SK-N-MC (cell line): ENCODE results near the gene POU2F3.

Experiments used
- DNase-seq: peaks from one replicate; pipeline ENCODE4 v3.0.0-alpha.2; 2011; ENCODE audit warnings: low read depth, low spot score
- H3K27ac ChIP-seq: fragments of 200-600 bp; sonication (generic); 2 replicates; pipeline ENCODE4 v1.5.1; 2016; ENCODE audit warnings: mixed run types
- H3K36me3 ChIP-seq: fragments of 200-600 bp; sonication (generic); 2 replicates; pipeline ENCODE4 v1.6.1; 2017; ENCODE audit warnings: antibody characterized with exemption, low read length, mixed read lengths; ENCODE audit not compliant: insufficient read depth
- H3K4me3 ChIP-seq: fragments of 200-600 bp; sonication (generic); 2 replicates; pipeline ENCODE4 v1.5.1; 2016
- H3K9ac ChIP-seq: fragments of 200-600 bp; sonication (generic); 2 replicates; pipeline ENCODE4 v1.8.0; 2017; ENCODE audit warnings: mixed run types, mixed read lengths; ENCODE audit not compliant: insufficient read length
- H3K9me3 ChIP-seq: fragments of 200-600 bp; sonication (generic); 2 replicates; pipeline ENCODE4 v1.6.1; 2017; ENCODE audit warnings: low read depth, mild to moderate bottlenecking, antibody characterized with exemption, low read length, moderate library complexity, mixed read lengths
- EZH2 ChIP-seq: fragments of 200-600 bp; sonication (generic); IDR thresholded peaks from one replicate; pipeline ENCODE4 v1.6.1; 2017; ENCODE audit warnings: antibody characterized with exemption
- FOXP2 ChIP-seq: optimal IDR thresholded peaks from 2 replicates; pipeline ENCODE3; 2011; ENCODE audit warnings: mild to moderate bottlenecking, moderate library complexity; ENCODE audit not compliant: insufficient read depth; ENCODE audit errors: extremely low read length, control extremely low read depth
- POLR2AphosphoS5 ChIP-seq: IDR thresholded peaks from 2 replicates; pipeline ENCODE4 v1.6.1; 2012; ENCODE audit warnings: mild to moderate bottlenecking, low read depth, low read length, borderline replicate concordance

The POU2F3 gene

DNA sequence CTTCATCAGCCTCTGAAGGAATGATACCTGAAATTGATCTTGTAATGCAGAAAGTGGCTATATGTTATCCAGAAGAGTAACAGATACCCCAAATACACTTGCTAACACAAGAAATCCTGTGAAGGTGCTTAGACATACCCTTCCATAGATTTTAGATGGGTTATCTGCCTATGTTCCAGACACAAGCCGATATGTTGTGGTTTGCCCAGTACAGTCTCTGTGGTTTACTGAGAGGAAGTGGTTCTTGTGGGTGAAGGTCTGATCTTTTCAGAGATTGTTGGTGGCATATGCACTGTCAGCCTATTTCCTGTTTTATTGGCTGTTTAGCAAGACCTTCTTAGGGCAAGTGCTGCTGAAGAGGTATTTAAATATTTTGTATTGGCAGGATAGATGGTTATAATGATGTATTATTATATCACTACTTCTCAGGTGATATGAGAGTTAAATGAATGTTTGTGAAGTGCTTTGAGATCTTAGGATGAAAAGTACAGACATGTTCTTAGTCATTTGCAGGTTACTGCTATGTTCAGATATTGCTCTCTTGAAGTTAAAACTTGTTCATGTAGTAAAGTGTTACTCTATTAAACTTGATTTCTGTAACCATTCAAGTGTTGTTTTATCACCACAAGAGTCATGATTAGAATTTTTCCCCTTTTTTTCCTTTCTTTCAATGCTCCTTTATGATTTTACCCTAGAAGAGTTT, 104.5 kb downstream of the POU2F3 start:
- Histone ChIP-seq H3K9ac (no peak overlapping the region), H3K27ac (peak overlapping the region; percentile 74; the same call in 1 of the 2 replicates), H3K9me3 (no peaks in the 10 kb centered on the region), H3K36me3 (peaks cover 6% of the 10 kb centered on the region; the same call in 1 of the 2 replicates), H3K4me3 (peak overlapping the region; percentile 49)
- DNase-seq = peak; percentile 81
- TF ChIP-seq POLR2AphosphoS5 (peak; percentile 37; the same call in 1 of the 2 replicates), EZH2 (no peak)

DNA sequence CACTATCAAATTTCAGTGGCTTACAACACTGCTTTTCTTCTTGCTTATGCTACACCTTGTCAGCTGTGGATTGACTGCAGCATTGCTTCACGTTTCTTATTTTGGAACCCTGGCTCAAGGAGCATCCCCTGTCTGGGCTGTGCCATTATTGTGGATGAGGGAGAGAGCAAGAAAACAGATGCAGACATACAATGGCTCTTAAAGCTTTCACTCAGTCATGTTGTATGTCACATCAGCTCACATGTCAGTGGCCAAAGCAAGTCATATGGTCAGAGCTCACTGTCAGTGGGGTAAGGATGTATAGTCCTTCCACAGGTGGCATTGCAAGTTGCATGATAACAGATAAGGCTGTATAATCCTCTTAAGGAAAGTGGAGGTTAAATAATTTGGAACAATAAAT, 106.3 kb downstream of the POU2F3 start:
- H3K9ac ChIP-seq = no peak overlapping the region
- TF ChIP-seq FOXP2 = no peak
- no peak for TF ChIP-seq POLR2AphosphoS5
- TF ChIP-seq EZH2 = no peak
- no peaks in the 10 kb centered on the region for H3K9me3 ChIP-seq
- peak overlapping the region; percentile 81; the same call in 1 of the 2 replicates for H3K27ac ChIP-seq
- H3K36me3 ChIP-seq = peaks cover 6% of the 10 kb centered on the region; the same call in 1 of the 2 replicates
- no peak overlapping the region for H3K4me3 ChIP-seq
- no peak for DNase-seq

DNA sequence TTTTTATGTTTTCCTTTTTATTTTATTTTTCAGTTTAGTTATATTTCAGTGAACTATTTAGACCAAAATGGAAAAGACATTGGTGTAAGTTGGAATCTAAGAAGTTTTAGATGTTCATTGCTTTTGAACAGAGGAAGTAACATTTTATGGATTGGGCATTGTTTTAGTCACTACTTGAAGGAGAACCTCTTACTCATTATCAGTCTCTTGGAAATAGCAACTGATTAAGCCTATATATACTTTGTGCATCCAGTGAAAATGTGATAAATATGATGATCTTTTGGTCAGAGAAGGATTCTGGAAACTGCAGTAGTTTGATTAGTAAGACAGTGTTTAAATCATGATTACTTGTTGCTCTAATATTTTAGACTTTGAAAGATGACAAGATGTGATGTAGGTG, 110.7 kb downstream of the POU2F3 start:
- Histone ChIP-seq H3K27ac (no peak overlapping the region), H3K9ac (no peak overlapping the region), H3K9me3 (no peaks in the 10 kb centered on the region), H3K4me3 (no peak overlapping the region), H3K36me3 (no peaks in the 10 kb centered on the region)
- no peak for TF ChIP-seq POLR2AphosphoS5
- no peak for TF ChIP-seq EZH2
- TF ChIP-seq FOXP2 = no peak
- no peak for DNase-seq

DNA sequence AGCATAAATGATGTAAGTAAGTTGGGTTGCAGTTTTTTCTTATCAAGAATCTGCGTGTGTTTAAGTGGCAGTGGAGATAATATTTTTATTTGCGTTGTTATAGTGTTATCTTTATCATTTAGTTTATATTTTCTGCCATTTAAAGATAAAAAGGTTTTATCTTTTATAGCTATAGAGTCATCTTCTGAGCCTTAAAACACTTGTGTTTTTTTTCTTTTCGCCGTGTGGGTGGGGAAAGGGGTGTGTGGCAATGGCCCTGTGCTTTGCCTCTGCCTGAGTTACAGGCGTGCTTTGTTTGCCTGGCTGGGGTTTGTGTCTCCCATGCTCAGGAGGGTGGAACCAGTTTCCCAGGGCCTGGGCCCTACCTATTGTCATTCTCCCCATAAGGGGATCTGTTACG, 112.5 kb downstream of the POU2F3 start:
- Histone ChIP-seq H3K27ac (no peak overlapping the region), H3K36me3 (no peaks in the 10 kb centered on the region), H3K4me3 (no peak overlapping the region), H3K9me3 (no peaks in the 10 kb centered on the region), H3K9ac (no peak overlapping the region)
- TF ChIP-seq FOXP2 (no peak), EZH2 (no peak), POLR2AphosphoS5 (no peak)
- DNase-seq = no peak

DNA sequence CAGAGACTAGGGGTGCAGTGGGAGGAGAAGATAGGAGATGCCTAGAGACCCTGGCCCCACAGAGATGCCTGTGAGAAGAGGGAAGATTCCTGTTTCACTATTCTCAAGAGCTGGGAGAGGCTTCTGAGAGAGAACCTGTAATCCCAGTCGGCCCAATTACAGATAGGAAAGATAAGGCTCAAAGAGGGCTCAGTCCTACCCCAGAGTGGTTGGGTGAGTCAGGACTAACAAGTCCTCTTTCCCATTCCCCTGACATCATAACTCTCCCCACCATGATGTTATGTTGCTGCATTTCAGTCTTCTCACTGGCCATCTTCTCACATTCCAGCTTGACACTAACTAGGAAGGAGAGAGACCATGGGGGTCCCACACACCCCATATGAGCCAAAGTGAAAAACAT, 114.1 kb downstream of the POU2F3 start:
- no peak for TF ChIP-seq EZH2
- TF ChIP-seq FOXP2 = no peak
- no peak for TF ChIP-seq POLR2AphosphoS5
- H3K9ac ChIP-seq = no peak overlapping the region
- no peak overlapping the region for H3K4me3 ChIP-seq
- no peaks in the 10 kb centered on the region for H3K36me3 ChIP-seq
- H3K27ac ChIP-seq = no peak overlapping the region
- no peaks in the 10 kb centered on the region for H3K9me3 ChIP-seq
- no peak for DNase-seq

DNA sequence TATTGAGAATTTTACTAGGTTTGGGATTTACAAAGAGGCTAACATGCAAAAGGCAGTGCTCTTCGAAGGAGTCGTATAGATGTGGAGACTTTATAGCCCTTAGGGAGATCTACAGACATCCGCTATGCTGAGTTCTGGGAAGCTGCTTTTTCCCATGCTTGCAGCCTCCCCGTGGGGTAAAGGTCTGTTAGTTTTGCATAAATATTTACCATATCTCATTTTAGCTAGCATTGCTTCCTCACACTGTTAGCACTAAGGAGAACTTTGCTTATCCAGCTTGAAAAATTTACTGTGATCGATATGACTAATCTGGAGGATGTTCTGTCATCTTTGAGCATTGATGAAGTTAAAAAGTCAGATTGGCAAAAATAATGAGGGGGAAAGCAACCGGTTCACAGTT, 114.8 kb downstream of the POU2F3 start:
- Histone ChIP-seq H3K27ac (no peak overlapping the region), H3K9me3 (no peaks in the 10 kb centered on the region), H3K4me3 (no peak overlapping the region), H3K9ac (no peak overlapping the region), H3K36me3 (no peaks in the 10 kb centered on the region)
- TF ChIP-seq FOXP2 (no peak), POLR2AphosphoS5 (no peak), EZH2 (no peak)
- DNase-seq = no peak

DNA sequence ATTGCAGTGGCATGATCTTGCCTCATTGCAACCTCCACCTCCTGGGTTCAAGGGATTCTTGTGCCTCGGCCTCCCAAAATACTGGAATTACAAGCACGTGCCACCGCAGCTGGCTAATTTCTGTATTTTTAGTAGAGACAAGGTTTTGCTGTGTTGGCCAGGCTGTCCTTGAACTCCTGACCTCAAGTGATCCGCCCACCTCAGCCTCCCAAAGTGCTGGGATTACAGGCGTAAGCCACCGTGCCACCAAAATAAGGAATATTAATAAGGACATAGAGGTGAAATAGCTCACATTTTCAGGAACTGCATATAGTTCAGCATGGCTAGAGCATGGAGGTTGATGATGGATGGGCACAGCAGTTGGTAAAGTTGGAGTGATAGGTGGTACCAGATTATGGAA, 117.7 kb downstream of the POU2F3 start:
- Histone ChIP-seq H3K9ac (no peak overlapping the region), H3K9me3 (no peaks in the 10 kb centered on the region)

DNA sequence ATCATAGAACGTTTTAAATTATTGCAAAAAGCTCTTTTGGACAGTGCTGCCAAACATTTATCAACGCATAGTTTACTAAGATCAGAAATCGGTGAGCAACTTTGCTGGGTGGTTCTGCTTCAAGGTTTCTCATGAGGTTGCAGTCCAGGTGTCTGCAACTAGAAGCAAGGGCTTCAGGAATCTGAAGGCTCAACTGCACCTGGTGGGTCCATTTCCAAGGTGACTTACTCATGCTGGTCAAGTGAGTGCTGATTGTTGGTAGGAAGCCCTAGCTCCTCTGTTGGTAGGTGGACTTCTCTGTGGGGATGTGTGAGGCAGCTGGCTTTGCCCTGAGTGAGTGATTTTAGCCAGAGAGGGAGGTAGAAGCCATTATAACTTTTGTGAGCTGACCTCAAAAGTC, 118.8 kb downstream of the POU2F3 start:
- H3K27ac ChIP-seq = no peak overlapping the region
- H3K9ac ChIP-seq = no peak overlapping the region
- no peak for TF ChIP-seq POLR2AphosphoS5
- TF ChIP-seq EZH2 = no peak
- TF ChIP-seq FOXP2 = no peak
- no peak overlapping the region for H3K4me3 ChIP-seq
- H3K36me3 ChIP-seq = 0 out of 2 replicates have a peak, but pooled peaks cover 2% of the 10 kb centered on the region
- no peak for DNase-seq
- no peaks in the 10 kb centered on the region for H3K9me3 ChIP-seq

More for the DNA sequence above, 117.7 kb downstream of the POU2F3 start:
- H3K27ac ChIP-seq = no peak overlapping the region
- TF ChIP-seq POLR2AphosphoS5 = no peak
- TF ChIP-seq FOXP2 = no peak
- TF ChIP-seq EZH2 = no peak
- H3K4me3 ChIP-seq = no peak overlapping the region
- H3K36me3 ChIP-seq = 0 out of 2 replicates have a peak, but pooled peaks cover 2% of the 10 kb centered on the region
- no peak for DNase-seq

DNA sequence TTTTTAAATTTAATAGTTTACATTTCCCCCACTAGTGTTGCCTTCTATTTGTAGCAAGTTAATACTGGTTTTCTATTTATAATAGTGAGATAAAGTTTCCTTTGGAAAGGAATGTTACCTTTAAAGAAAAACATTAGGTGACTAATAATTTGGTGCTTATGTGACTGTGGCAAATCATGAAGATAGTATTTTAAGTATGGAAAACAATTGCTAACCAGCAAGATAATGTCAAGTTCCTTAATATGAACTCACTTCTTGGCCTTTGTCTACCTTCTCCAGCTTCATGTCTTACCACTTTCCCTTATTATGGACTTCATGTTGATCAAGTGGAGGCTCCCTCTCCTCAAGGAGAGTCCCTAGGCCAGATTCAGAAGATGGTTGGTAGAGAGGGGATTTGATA, 123.5 kb downstream of the POU2F3 start:
- Histone ChIP-seq H3K36me3 (0 out of 2 replicates have a peak, but pooled peaks cover 2% of the 10 kb centered on the region), H3K9me3 (no peaks in the 10 kb centered on the region), H3K4me3 (no peak overlapping the region), H3K27ac (no peak overlapping the region), H3K9ac (no peak overlapping the region)
- no peak for DNase-seq
- TF ChIP-seq POLR2AphosphoS5 = no peak
- TF ChIP-seq EZH2 = no peak
- TF ChIP-seq FOXP2 = no peak
